ENCODE data around the gene ATP8B4.
A peak's percentile ranks its signal among the peaks of the same experiment; 100 is the strongest.

ATP8B4 gene

DNA sequence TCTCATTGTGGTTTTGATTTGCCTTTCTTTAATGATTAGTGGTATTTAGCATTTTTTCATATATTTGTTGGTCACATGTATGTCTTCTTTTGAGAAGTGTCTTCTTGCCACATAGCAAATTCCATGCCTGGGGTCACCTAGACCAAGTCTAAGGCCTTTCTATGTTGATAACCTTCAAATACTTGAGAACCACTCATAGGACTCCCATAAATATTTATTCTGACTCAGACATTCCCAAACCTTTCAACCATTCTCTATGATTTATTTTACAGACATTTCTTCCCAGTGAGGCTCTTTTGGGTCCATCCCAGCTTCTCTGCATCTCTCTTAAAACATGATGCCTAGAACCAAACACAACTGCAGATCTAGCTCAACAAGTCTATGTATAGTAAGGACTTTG, 69.2 kb downstream of the ATP8B4 start:
- no peaks in the 10 kb centered on the region for H3K4me1 ChIP-seq (ENCODE audit: insufficient read depth, poor library complexity, severe bottlenecking)
- DNase-seq (ENCODE audit: low spot score) (no peak), ATAC-seq (ENCODE audit: low read depth) (no peak)
- no peak overlapping the region for H3K4me3 ChIP-seq (ENCODE audit: severe bottlenecking)
- H3K36me3 ChIP-seq (ENCODE audit: low read depth), result no peaks in the 10 kb centered on the region
- TF ChIP-seq, protein P1, sequence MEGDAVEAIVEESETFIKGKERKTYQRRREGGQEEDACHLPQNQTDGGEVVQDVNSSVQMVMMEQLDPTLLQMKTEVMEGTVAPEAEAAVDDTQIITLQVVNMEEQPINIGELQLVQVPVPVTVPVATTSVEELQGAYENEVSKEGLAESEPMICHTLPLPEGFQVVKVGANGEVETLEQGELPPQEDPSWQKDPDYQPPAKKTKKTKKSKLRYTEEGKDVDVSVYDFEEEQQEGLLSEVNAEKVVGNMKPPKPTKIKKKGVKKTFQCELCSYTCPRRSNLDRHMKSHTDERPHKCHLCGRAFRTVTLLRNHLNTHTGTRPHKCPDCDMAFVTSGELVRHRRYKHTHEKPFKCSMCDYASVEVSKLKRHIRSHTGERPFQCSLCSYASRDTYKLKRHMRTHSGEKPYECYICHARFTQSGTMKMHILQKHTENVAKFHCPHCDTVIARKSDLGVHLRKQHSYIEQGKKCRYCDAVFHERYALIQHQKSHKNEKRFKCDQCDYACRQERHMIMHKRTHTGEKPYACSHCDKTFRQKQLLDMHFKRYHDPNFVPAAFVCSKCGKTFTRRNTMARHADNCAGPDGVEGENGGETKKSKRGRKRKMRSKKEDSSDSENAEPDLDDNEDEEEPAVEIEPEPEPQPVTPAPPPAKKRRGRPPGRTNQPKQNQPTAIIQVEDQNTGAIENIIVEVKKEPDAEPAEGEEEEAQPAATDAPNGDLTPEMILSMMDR (IDR thresholded peaks at IDR 0.05; ENCODE audit: poor library complexity, severe bottlenecking), result no peak
- peaks cover 3% of the 10 kb centered on the region for H3K27me3 ChIP-seq (ENCODE audit: insufficient read depth, poor library complexity, severe bottlenecking)
- no peak overlapping the region for H3K27ac ChIP-seq (ENCODE audit: poor library complexity, severe bottlenecking)
- H3K9me3 ChIP-seq (ENCODE audit: severe bottlenecking), result no peaks in the 10 kb centered on the region

DNA sequence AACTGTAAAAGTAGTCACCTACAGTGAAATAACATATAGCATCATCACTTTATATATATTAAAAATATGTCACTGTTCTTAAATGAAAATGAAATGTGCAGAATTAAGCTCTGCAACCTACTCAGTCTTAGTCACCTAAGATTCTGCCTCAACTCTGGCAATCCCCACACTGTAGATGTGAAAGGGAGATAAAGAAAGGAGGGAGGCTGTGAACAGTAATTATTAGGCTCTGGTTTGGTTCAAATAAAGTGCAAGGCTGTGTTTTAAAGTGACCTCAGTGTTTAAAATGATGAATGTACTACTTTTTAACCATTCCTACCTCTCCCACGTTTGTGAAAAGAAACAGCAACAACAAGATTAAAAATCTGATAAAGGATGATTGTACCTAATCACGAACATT, 72.2 kb downstream of the ATP8B4 start:
- ATAC-seq (ENCODE audit: low read depth) (peak; percentile 51; the same call in 1 of the 3 replicates), DNase-seq (ENCODE audit: low spot score) (no peak)
- H3K9me3 ChIP-seq (ENCODE audit: severe bottlenecking), result peaks cover 10% of the 10 kb centered on the region
- peaks cover 3% of the 10 kb centered on the region for H3K27me3 ChIP-seq (ENCODE audit: insufficient read depth, poor library complexity, severe bottlenecking)
- H3K27ac ChIP-seq (ENCODE audit: poor library complexity, severe bottlenecking), result no peak overlapping the region
- H3K4me1 ChIP-seq (ENCODE audit: insufficient read depth, poor library complexity, severe bottlenecking), result no peaks in the 10 kb centered on the region
- H3K36me3 ChIP-seq (ENCODE audit: low read depth), result no peaks in the 10 kb centered on the region
- no peak overlapping the region for H3K4me3 ChIP-seq (ENCODE audit: severe bottlenecking)
- TF ChIP-seq, protein P1 (IDR thresholded peaks at IDR 0.05; ENCODE audit: poor library complexity, severe bottlenecking), result no peak

DNA sequence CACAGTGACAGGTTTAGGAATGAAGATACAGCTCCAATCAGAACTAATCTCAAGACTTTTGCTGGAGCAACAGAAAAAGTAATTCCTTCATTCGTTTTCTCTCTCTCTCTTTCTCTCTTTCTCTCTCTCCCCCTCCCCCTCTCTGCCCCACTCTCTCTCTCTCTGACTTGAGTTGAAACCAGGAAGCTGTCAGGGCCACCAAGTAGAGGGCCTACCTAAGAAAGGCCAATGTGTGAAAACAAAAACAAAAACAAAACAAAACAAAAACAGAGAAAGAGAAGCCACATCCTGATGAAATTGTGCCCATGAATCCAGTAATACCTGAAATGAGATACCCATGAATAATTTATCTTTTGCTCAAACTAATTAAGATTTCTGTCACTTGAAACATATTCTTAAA, 72.9 kb downstream of the ATP8B4 start:
- TF ChIP-seq, protein P1 (IDR thresholded peaks at IDR 0.05; ENCODE audit: poor library complexity, severe bottlenecking), result no peak
- H3K4me3 ChIP-seq (ENCODE audit: severe bottlenecking), result no peak overlapping the region
- ATAC-seq (ENCODE audit: low read depth), result no peak

DNA sequence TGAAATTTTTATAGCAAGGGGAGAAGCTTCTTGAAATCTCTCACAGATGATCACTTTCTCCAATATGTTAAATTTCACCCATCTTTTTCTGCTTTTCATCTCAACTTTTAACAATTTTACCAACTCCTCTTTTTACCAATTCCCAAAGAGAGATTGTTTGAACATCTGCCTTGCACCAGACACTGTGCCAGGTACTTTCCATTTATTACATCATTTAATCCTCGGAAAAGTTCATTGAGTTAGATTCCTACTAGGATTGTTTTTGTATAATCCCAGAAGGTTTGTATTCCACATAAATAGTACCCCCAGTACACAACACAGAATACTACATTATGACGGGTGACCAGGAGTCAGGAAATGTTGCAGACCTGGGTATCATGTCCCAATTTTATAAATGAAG, 74.1 kb downstream of the ATP8B4 start:
- no peak overlapping the region for H3K4me3 ChIP-seq (ENCODE audit: severe bottlenecking)
- H3K4me1 ChIP-seq (ENCODE audit: insufficient read depth, poor library complexity, severe bottlenecking), result no peaks in the 10 kb centered on the region
- no peak for ATAC-seq (ENCODE audit: low read depth)
- H3K36me3 ChIP-seq (ENCODE audit: low read depth), result no peaks in the 10 kb centered on the region
- H3K9me3 ChIP-seq (ENCODE audit: severe bottlenecking), result peaks cover 10% of the 10 kb centered on the region
- TF ChIP-seq, protein P1 (IDR thresholded peaks at IDR 0.05; ENCODE audit: poor library complexity, severe bottlenecking), result no peak
- no peak overlapping the region for H3K27ac ChIP-seq (ENCODE audit: poor library complexity, severe bottlenecking)
- no peaks in the 10 kb centered on the region for H3K27me3 ChIP-seq (ENCODE audit: insufficient read depth, poor library complexity, severe bottlenecking)
- DNase-seq (ENCODE audit: low spot score), result no peak

More for the DNA sequence above, 72.9 kb downstream of the ATP8B4 start:
- Histone ChIP-seq H3K9me3 (ENCODE audit: severe bottlenecking) (peaks cover 10% of the 10 kb centered on the region), H3K36me3 (ENCODE audit: low read depth) (no peaks in the 10 kb centered on the region), H3K27ac (ENCODE audit: poor library complexity, severe bottlenecking) (no peak overlapping the region), H3K27me3 (ENCODE audit: insufficient read depth, poor library complexity, severe bottlenecking) (peaks cover 3% of the 10 kb centered on the region), H3K4me1 (ENCODE audit: insufficient read depth, poor library complexity, severe bottlenecking) (no peaks in the 10 kb centered on the region)
- no peak for DNase-seq (ENCODE audit: low spot score)

DNA sequence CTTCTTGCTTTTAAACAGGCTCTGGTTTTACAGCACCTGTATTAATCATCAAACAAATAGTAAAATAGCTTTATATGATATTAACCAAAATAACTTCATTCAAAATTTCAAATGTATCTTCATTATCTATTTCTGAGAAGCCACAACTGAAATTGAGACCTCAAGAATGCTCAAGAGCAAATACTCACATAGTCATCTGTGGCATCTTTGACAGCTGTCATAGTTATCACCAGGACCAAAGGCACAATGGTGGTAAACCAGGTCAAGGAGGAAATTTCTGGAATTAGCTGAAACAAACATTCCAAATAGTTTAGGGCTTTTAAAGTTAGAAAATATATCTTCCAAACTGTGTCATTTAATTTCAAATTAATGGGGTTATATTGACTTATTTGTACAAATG, 74.6 kb downstream of the ATP8B4 start:
- no peak for DNase-seq (ENCODE audit: low spot score)
- ATAC-seq (ENCODE audit: low read depth), result no peak
- Histone ChIP-seq H3K27ac (ENCODE audit: poor library complexity, severe bottlenecking) (no peak overlapping the region), H3K4me3 (ENCODE audit: severe bottlenecking) (no peak overlapping the region), H3K36me3 (ENCODE audit: low read depth) (no peaks in the 10 kb centered on the region), H3K9me3 (ENCODE audit: severe bottlenecking) (peaks cover 10% of the 10 kb centered on the region), H3K4me1 (ENCODE audit: insufficient read depth, poor library complexity, severe bottlenecking) (no peaks in the 10 kb centered on the region), H3K27me3 (ENCODE audit: insufficient read depth, poor library complexity, severe bottlenecking) (no peaks in the 10 kb centered on the region)
- TF ChIP-seq, protein P1 (IDR thresholded peaks at IDR 0.05; ENCODE audit: poor library complexity, severe bottlenecking), result no peak
